Astrocyte (in vitro differentiated cells and primary cell): ENCODE data around the gene OXNAD1.

Experiments
- EZH2 ChIP-seq: IDR thresholded peaks from 2 replicates; pipeline ENCODE4 v1.6.1; 2012; ENCODE audit warnings: mild to moderate bottlenecking, low read length, inconsistent platforms; ENCODE audit not compliant: insufficient read depth
- TF ChIP-seq, protein P1 (sequence below): IDR thresholded peaks from 2 replicates; pipeline ENCODE4 v1.5.1; 2011; ENCODE audit warnings: low read depth, mild to moderate bottlenecking, inconsistent platforms, low read length, moderate library complexity; ENCODE audit not compliant: insufficient read depth

DNA sequence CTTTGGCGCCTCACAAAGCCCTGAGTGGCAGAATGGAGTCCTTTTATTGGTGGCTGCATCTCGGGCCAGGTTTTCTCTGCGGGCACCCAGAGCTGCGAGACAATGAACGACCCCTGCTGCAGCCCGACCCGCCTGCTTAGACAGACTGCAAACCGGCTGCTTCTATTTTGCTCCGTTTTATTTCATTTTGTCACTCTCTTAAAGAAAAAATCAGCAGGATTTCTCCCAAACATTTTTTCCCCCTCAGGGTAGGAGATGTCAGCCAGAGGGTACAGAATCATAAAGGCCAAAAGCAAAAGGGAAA is 64.8 kb downstream of the OXNAD1 start:
- TF ChIP-seq, protein P1, sequence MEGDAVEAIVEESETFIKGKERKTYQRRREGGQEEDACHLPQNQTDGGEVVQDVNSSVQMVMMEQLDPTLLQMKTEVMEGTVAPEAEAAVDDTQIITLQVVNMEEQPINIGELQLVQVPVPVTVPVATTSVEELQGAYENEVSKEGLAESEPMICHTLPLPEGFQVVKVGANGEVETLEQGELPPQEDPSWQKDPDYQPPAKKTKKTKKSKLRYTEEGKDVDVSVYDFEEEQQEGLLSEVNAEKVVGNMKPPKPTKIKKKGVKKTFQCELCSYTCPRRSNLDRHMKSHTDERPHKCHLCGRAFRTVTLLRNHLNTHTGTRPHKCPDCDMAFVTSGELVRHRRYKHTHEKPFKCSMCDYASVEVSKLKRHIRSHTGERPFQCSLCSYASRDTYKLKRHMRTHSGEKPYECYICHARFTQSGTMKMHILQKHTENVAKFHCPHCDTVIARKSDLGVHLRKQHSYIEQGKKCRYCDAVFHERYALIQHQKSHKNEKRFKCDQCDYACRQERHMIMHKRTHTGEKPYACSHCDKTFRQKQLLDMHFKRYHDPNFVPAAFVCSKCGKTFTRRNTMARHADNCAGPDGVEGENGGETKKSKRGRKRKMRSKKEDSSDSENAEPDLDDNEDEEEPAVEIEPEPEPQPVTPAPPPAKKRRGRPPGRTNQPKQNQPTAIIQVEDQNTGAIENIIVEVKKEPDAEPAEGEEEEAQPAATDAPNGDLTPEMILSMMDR, result no peak
- no peak for TF ChIP-seq EZH2
